HepG2 (cell line): ENCODE data around the gene RNF8. TPM values are rescaled to one million over a fixed set of nuclear protein-coding genes. Genes with fewer than 3 reads are reported as not detected.

ENCODE experiments used
- ATAC-seq: fragments of 200-7000 bp; cut with Tn5 transposase; 3 replicates; pipeline ENCODE4 v1.9.1; 2020; ENCODE audit warnings: mild to moderate bottlenecking, moderate library complexity
- BruUV-seq: library from RNA; stranded (reverse); fragments of 400-500 nt; replicated peaks from 2 replicates; lab custom pipeline; 2021; lab: Mats Ljungman, UMichigan
- CTCF ChIA-PET: fragments of 300-600 bp; formaldehyde crosslinking; extraction: SDS; loops from one replicate; lab custom pipeline; 2021; ENCODE audit warnings: low total read pairs, inconsistent platforms, low intra/inter-chr PET ratio; lab: Yijun Ruan, JAX
- POLR2A ChIA-PET: fragments of 350-600 bp; sonication (Branson Sonifier 250); formaldehyde crosslinking; loops from one replicate; lab custom pipeline; 2020; ENCODE audit warnings: antibody characterized with exemption, inconsistent platforms; lab: Yijun Ruan, JAX
- DNase-seq: peaks from one replicate; pipeline ENCODE4 v3.0.0-alpha.2; 2015; ENCODE audit warnings: low spot score
- FAIRE-seq: peaks from 3 replicates; lab custom pipeline; 2011; peaks lifted over from hg19 to GRCh38; lab: Jason Lieb, UNC
- H2AFZ ChIP-seq: one replicate; pipeline ENCODE4 v1.6.1; 2011; ENCODE audit warnings: low read length, inconsistent platforms
- H3K27ac ChIP-seq: fragments of 300-600 bp; 3 replicates; pipeline ENCODE4 v1.8.0; 2011; ENCODE audit warnings: mixed run types, mild to moderate bottlenecking, mixed read lengths, low read length, inconsistent platforms; ENCODE audit not compliant: insufficient read depth; ENCODE audit errors: extremely low read length
- H3K27me3 ChIP-seq, 2 experiments: fragments of 200-600 bp in 1 of 2; 2 replicates in 1 of 2; 3 replicates in 1 of 2; pipeline versions ENCODE4 v1.6.0 to v1.8.0; 2011; ENCODE audit warnings: low read length in 2 of 2, mild to moderate bottlenecking in 2 of 2, moderate library complexity in 2 of 2, inconsistent platforms in 1 of 2; ENCODE audit not compliant: insufficient read depth in 2 of 2, control insufficient read depth in 1 of 2
- H3K36me3 ChIP-seq, 2 experiments: fragments of 200-600 bp in 1 of 2; replicated peaks in 1 of 2; 2 replicates in 1 of 2; 3 replicates in 1 of 2; pipeline versions ENCODE4 v1.5.1 to v1.8.0; 2011; ENCODE audit warnings: low read length in 2 of 2, inconsistent platforms in 1 of 2; ENCODE audit not compliant: insufficient read depth in 2 of 2, control insufficient read depth in 1 of 2
- H3K4me1 ChIP-seq: 2 replicates; pipeline ENCODE4 v1.5.1; 2012; ENCODE audit warnings: low read length, inconsistent platforms; ENCODE audit not compliant: insufficient read depth
- H3K4me2 ChIP-seq: 2 replicates; pipeline ENCODE4 v1.6.0; 2011; ENCODE audit warnings: low read depth, low read length, inconsistent platforms
- H3K4me3 ChIP-seq, 3 experiments: fragments of 200-600 bp in 1 of 3; sonication (generic), shearing (Covaris generic) in 1 of 3; replicated peaks in 1 of 3; 2 replicates each; pipeline ENCODE4 v1.5.1; 2011 to 2016; ENCODE audit warnings: low read length in 3 of 3, inconsistent platforms in 2 of 3, low read depth in 2 of 3, mild to moderate bottlenecking in 2 of 3, control low read depth in 1 of 3, mixed read lengths in 1 of 3; ENCODE audit not compliant: insufficient read depth in 1 of 3
- H3K79me2 ChIP-seq: one replicate; pipeline ENCODE4 v1.6.1; 2011; ENCODE audit warnings: low read length, inconsistent platforms; ENCODE audit not compliant: insufficient read depth
- H3K9ac ChIP-seq: 2 replicates; pipeline ENCODE4 v1.6.0; 2011; ENCODE audit warnings: mild to moderate bottlenecking, low read depth, low read length, inconsistent platforms; ENCODE audit not compliant: insufficient read depth
- H3K9me3 ChIP-seq: 2 replicates; pipeline ENCODE4 v1.5.1; 2012; ENCODE audit warnings: mild to moderate bottlenecking, low read length
- H4K20me1 ChIP-seq: 2 replicates; pipeline ENCODE4 v1.6.0; 2011; ENCODE audit warnings: inconsistent platforms, mild to moderate bottlenecking, low read length, moderate library complexity; ENCODE audit not compliant: insufficient read depth
- ARHGAP35 ChIP-seq: sonication (generic); formaldehyde crosslinking; IDR thresholded peaks from 2 replicates; pipeline ENCODE4 v1.9.0; 2022; ENCODE audit warnings: mild to moderate bottlenecking, inconsistent platforms, moderate library complexity, missing genetic modification reagents, borderline replicate concordance
- BCL3 ChIP-seq: sonication (generic); formaldehyde crosslinking; IDR thresholded peaks from 2 replicates; pipeline ENCODE4 v1.5.1; 2020; ENCODE audit warnings: mild to moderate bottlenecking, missing genetic modification reagents, moderate library complexity
- CENPX ChIP-seq: sonication (generic); formaldehyde crosslinking; IDR thresholded peaks from 2 replicates; pipeline ENCODE4 v1.9.0; 2021; ENCODE audit warnings: mild to moderate bottlenecking, missing genetic modification reagents, moderate library complexity
- DRAP1 ChIP-seq: IDR thresholded peaks from 2 replicates; pipeline ENCODE4 v1.6.1; 2016; ENCODE audit warnings: missing genetic modification reagents, missing compliant biosample characterization
- ERF ChIP-seq: IDR thresholded peaks from 2 replicates; pipeline ENCODE4 v1.6.1; 2018; ENCODE audit warnings: missing biosample characterization, missing genetic modification reagents
- GPN1 ChIP-seq: sonication (generic); formaldehyde crosslinking; IDR thresholded peaks from 2 replicates; pipeline ENCODE4 v1.5.1; 2020; ENCODE audit warnings: missing genetic modification reagents, borderline replicate concordance
- HOXD1 ChIP-seq: sonication (generic); formaldehyde crosslinking; IDR thresholded peaks from 2 replicates; pipeline ENCODE4 v1.5.0; 2020; ENCODE audit warnings: missing genetic modification reagents
- IRF9 ChIP-seq: sonication (generic); formaldehyde crosslinking; IDR thresholded peaks from 2 replicates; pipeline ENCODE4 v1.8.0; 2022; ENCODE audit warnings: missing genetic modification reagents, mild to moderate bottlenecking, borderline replicate concordance
- RXRB ChIP-seq: IDR thresholded peaks from 2 replicates; pipeline ENCODE4 v1.6.1; 2016; ENCODE audit warnings: borderline replicate concordance, missing genetic modification reagents, missing compliant biosample characterization
- TAF15 ChIP-seq: fragments of 200-400 bp; formaldehyde crosslinking; IDR thresholded peaks from one replicate; pipeline ENCODE4 v1.6.1; 2018; ENCODE audit warnings: mild to moderate bottlenecking, low read depth, low read length; ENCODE audit not compliant: poor library complexity, severe bottlenecking
- TRIM24 ChIP-seq: sonication (generic); formaldehyde crosslinking; IDR thresholded peaks from 2 replicates; pipeline ENCODE4 v1.8.0; 2022; ENCODE audit warnings: mild to moderate bottlenecking, missing genetic modification reagents
- ZBTB49 ChIP-seq: sonication (generic); formaldehyde crosslinking; IDR thresholded peaks from 2 replicates; pipeline ENCODE4 v1.4.0; 2020; ENCODE audit warnings: missing genetic modification reagents, borderline replicate concordance
- ZNF552 ChIP-seq: sonication (generic); formaldehyde crosslinking; IDR thresholded peaks from 2 replicates; pipeline ENCODE4 v1.9.0; 2022; ENCODE audit warnings: missing genetic modification reagents, mild to moderate bottlenecking, borderline replicate concordance
- ZNF784 ChIP-seq: sonication (generic); formaldehyde crosslinking; IDR thresholded peaks from 2 replicates; pipeline ENCODE4 v1.5.1; 2020; ENCODE audit warnings: missing genetic modification reagents, mild to moderate bottlenecking, borderline replicate concordance
- ZSCAN5A ChIP-seq: sonication (generic); formaldehyde crosslinking; IDR thresholded peaks from 2 replicates; pipeline ENCODE4 v1.8.0; 2022; ENCODE audit warnings: mild to moderate bottlenecking, missing genetic modification reagents, borderline replicate concordance
- WGBS: methylation state at CpG from one replicate; pipeline ENCODE4 v1.1.6; 2017; ENCODE audit warnings: low lambda C conversion rate; 5-methylcytosine and 5-hydroxymethylcytosine counted together
- in situ Hi-C: cut with HindIII; loops from 2 replicates; pipeline ENCODE4 v1.10.0; 2017; ENCODE audit warnings: low pct_unique_long_range_greater_than_20kb; ENCODE audit not compliant: extremely low pct_ligation_motif_present
- intact Hi-C: fragments of 100-400 bp; cut with micrococcal nuclease; formaldehyde crosslinking; loops from one replicate; pipeline ENCODE4 v1.10.0; 2022; ENCODE audit not compliant: unreplicated experiment
- polyA plus RNA-seq, 8 experiments: library from polyadenylated mRNA; depleted of rRNA in 3 of 8; stranded (reverse) in 7 of 8; unstranded in 1 of 8; fragments of >200 nt; fragmentation: Illumina TruSeq in 4 of 8; extraction: Trizol in 4 of 8; gene quantifications; 2 replicates each; pipeline versions ENCODE4 v1.2.1 to v1.2.3, GENCODE V29; 2011 to 2016; ENCODE audit warnings: low read depth in 4 of 8, missing spikeins in 1 of 8, mixed read lengths in 1 of 8; ENCODE audit not compliant: insufficient read depth in 1 of 8
- total RNA-seq, 5 experiments: library from RNA; depleted of rRNA; stranded (reverse); fragments of >200 nt; fragmentation: Illumina TruSeq; extraction: Trizol; gene quantifications; 2 replicates each; pipeline ENCODE4 v1.2.3, GENCODE V29; 2016; ENCODE audit warnings: low read depth in 1 of 5

RNF8 gene
- total and polyA plus RNA-seq, 2 of the 13 experiments (the other 11 are each of a cell fraction or from before 2014, with no cell fraction given), result 21.8 to 47.6 TPM

GRCh38 chr6:37426058-37426944, 72.5 kb downstream of the RNF8 start:
- Histone ChIP-seq H3K4me2 (0 out of 2 replicates have a peak overlapping the region, but pooled peaks have one; percentile 14), H3K27me3 (no peaks in the 10 kb centered on the region), H3K79me2 (no peaks in the 10 kb centered on the region), H3K9ac (no peak overlapping the region), H3K9me3 (no peaks in the 10 kb centered on the region), H4K20me1 (no peaks in the 10 kb centered on the region), H3K36me3 (no peaks in the 10 kb centered on the region), H3K4me3 (no peak overlapping the region), H2AFZ (no peak overlapping the region), H3K4me1 (peaks cover 8% of the 10 kb centered on the region), H3K27ac (no peak overlapping the region)
- in situ Hi-C loops, result no loop called here
- FAIRE-seq (no peak), DNase-seq (no peak), ATAC-seq (no peak)
- WGBS, result 63% methylated on average over 4 of the region's 4 CpGs
- CTCF ChIA-PET, result no interaction called here
- no TSS peak for BruUV-seq
- POLR2A ChIA-PET, result no interaction called here
- intact Hi-C loops, result no loop called here
- no peak for TF ChIP-seq CENPX (CRISPR knock-in tag)
- TF ChIP-seq BCL3, result no peak
- TF ChIP-seq ZBTB49 (CRISPR knock-in tag), result no peak
- no peak for TF ChIP-seq ARHGAP35 (CRISPR knock-in tag)
- no peak for TF ChIP-seq RXRB (CRISPR knock-in tag)
- no peak for TF ChIP-seq GPN1
- no peak for TF ChIP-seq ERF (CRISPR knock-in tag)
- TF ChIP-seq ZNF784 (CRISPR knock-in tag), result no peak
- no peak for TF ChIP-seq HOXD1
- TF ChIP-seq IRF9 (CRISPR knock-in tag), result no peak
- TF ChIP-seq ZSCAN5A (CRISPR knock-in tag), result no peak
- no peak for TF ChIP-seq TRIM24 (CRISPR knock-in tag)
- TF ChIP-seq ZNF552 (CRISPR knock-in tag), result no peak
- TF ChIP-seq TAF15, result no peak
- no peak for TF ChIP-seq DRAP1 (CRISPR knock-in tag)
